Duodenal mucosa (tissue), 2 donors: Measurements from ENCODE around the gene SYNM.
"Not testable (repeated sequence)": the region's sequence is repeated elsewhere in the genome, so short reads cannot be mapped to it uniquely, and the experiment has no call there.

Experiments
- H3K27ac ChIP-seq: one replicate; pipeline ENCODE4 v1.7.0; 2013; ENCODE audit warnings: low read depth, low read length
- H3K27me3 ChIP-seq, 2 donors: one replicate each; pipeline ENCODE4 v1.7.0; 2013; ENCODE audit warnings: low read length in 2 of 2, control low read depth in 1 of 2; ENCODE audit not compliant: insufficient read depth in 2 of 2, control insufficient read depth in 1 of 2
- H3K36me3 ChIP-seq, 2 donors: one replicate each; pipeline ENCODE4 v1.7.0; 2013; ENCODE audit warnings: low read length in 2 of 2, control low read depth in 1 of 2; ENCODE audit not compliant: insufficient read depth in 2 of 2, control insufficient read depth in 1 of 2
- H3K4me1 ChIP-seq, 2 donors: one replicate each; pipeline ENCODE4 v1.7.0; 2013; ENCODE audit warnings: low read length in 2 of 2, control low read depth in 1 of 2; ENCODE audit not compliant: insufficient read depth in 2 of 2, control insufficient read depth in 1 of 2
- H3K4me3 ChIP-seq, 2 donors: one replicate each; pipeline ENCODE4 v1.7.0; 2013; ENCODE audit warnings: low read length in 2 of 2, low read depth in 1 of 2
- H3K9ac ChIP-seq, 2 donors: one replicate each; pipeline ENCODE4 v1.7.0; 2013; ENCODE audit warnings: low read length in 2 of 2, low read depth in 1 of 2
- H3K9me3 ChIP-seq, 2 donors: one replicate each; pipeline ENCODE4 v1.7.0; 2013; ENCODE audit warnings: low read length in 2 of 2, control low read depth in 1 of 2; ENCODE audit not compliant: control insufficient read depth in 1 of 2

Gene SYNM

GRCh38 chr15:99070208-99070607 is 34.7 kb upstream of the SYNM start:
- no peaks in the 10 kb centered on the region for H3K27me3 ChIP-seq
- no peaks in the 10 kb centered on the region for H3K9me3 ChIP-seq
- H3K9ac ChIP-seq: no peak overlapping the region
- H3K4me1 ChIP-seq: no peaks in the 10 kb centered on the region
- no peak overlapping the region for H3K27ac ChIP-seq
- no peaks in the 10 kb centered on the region for H3K36me3 ChIP-seq
- H3K4me3 ChIP-seq: no peak overlapping the region

GRCh38 chr15:99071091-99071680 is 33.7 kb upstream of the SYNM start:
- H3K4me3 ChIP-seq: no peak overlapping the region
- no peaks in the 10 kb centered on the region for H3K36me3 ChIP-seq
- H3K27me3 ChIP-seq: no peaks in the 10 kb centered on the region
- no peak overlapping the region for H3K9ac ChIP-seq
- H3K27ac ChIP-seq: no peak overlapping the region
- H3K9me3 ChIP-seq: no peaks in the 10 kb centered on the region
- no peaks in the 10 kb centered on the region for H3K4me1 ChIP-seq

GRCh38 chr15:99073008-99073717 is 31.7 kb upstream of the SYNM start:
- Histone ChIP-seq H3K9me3 (no peaks in the 10 kb centered on the region), H3K4me3 (no peak overlapping the region), H3K36me3 (no peaks in the 10 kb centered on the region), H3K27ac (no peak overlapping the region), H3K9ac (no peak overlapping the region), H3K4me1 (peaks cover 0 to 7% of the 10 kb centered on the region in 2 donors), H3K27me3 (no peaks in the 10 kb centered on the region)

- Histone ChIP-seq H3K9me3 (no peaks in the 10 kb centered on the region), H3K4me1 (peaks cover 0 to 7% of the 10 kb centered on the region in 2 donors), H3K27ac (no peak overlapping the region), H3K27me3 (no peaks in the 10 kb centered on the region), H3K9ac (no peak overlapping the region), H3K4me3 (no peak overlapping the region), H3K36me3 (no peaks in the 10 kb centered on the region)
These were observed 30.4 kb upstream of the SYNM start for GRCh38 chr15:99074446-99074845.

- not testable (repeated sequence) for H3K36me3 ChIP-seq, H3K27me3 ChIP-seq, H3K4me3 ChIP-seq, H3K4me1 ChIP-seq, H3K9me3 ChIP-seq, H3K27ac ChIP-seq, H3K9ac ChIP-seq
These were observed 29.7 kb upstream of the SYNM start for GRCh38 chr15:99075059-99075652.

- no peaks in the 10 kb centered on the region for H3K9me3 ChIP-seq
- H3K27me3 ChIP-seq: no peaks in the 10 kb centered on the region
- peaks cover 0 to 7% of the 10 kb centered on the region in 2 donors for H3K4me1 ChIP-seq
- H3K27ac ChIP-seq: no peak overlapping the region
- peak overlapping the region in 1 of 2 donors; percentile 18 for H3K9ac ChIP-seq
- no peaks in the 10 kb centered on the region for H3K36me3 ChIP-seq
- peak overlapping the region in 1 of 2 donors; percentile 75 for H3K4me3 ChIP-seq
These were observed 28.8 kb upstream of the SYNM start for GRCh38 chr15:99076109-99076508.

- H3K9me3 ChIP-seq: no peaks in the 10 kb centered on the region
- no peaks in the 10 kb centered on the region for H3K36me3 ChIP-seq
- no peaks in the 10 kb centered on the region for H3K27me3 ChIP-seq
- peaks cover 0 to 7% of the 10 kb centered on the region in 2 donors for H3K4me1 ChIP-seq
- peak overlapping the region; percentile 59 to 75 for H3K4me3 ChIP-seq
- no peak overlapping the region for H3K27ac ChIP-seq
- peak overlapping the region; percentile 18 to 60 for H3K9ac ChIP-seq
These were observed 28.1 kb upstream of the SYNM start for GRCh38 chr15:99076555-99077308.

GRCh38 chr15:99082798-99083197 is 22.1 kb upstream of the SYNM start:
- no peaks in the 10 kb centered on the region for H3K9me3 ChIP-seq
- H3K36me3 ChIP-seq: no peaks in the 10 kb centered on the region
- H3K27me3 ChIP-seq: no peaks in the 10 kb centered on the region
- H3K4me3 ChIP-seq: no peak overlapping the region
- H3K9ac ChIP-seq: no peak overlapping the region
- H3K4me1 ChIP-seq: no peaks in the 10 kb centered on the region
- H3K27ac ChIP-seq: no peak overlapping the region

GRCh38 chr15:99084965-99085364 is 19.9 kb upstream of the SYNM start:
- Histone ChIP-seq H3K4me3 (no peak overlapping the region), H3K4me1 (no peaks in the 10 kb centered on the region), H3K9ac (no peak overlapping the region), H3K27me3 (no peaks in the 10 kb centered on the region), H3K27ac (no peak overlapping the region), H3K9me3 (no peaks in the 10 kb centered on the region), H3K36me3 (no peaks in the 10 kb centered on the region)
